Endothelial cell of umbilical vein (primary cell): Measurements from ENCODE around the gene NRXN3. TPM values are rescaled to one million over a fixed set of nuclear protein-coding genes. Genes with fewer than 3 reads are reported as not detected.

ENCODE experiments used
- BruUV-seq: library from RNA; stranded (reverse); fragments of 400-500 nt; replicated peaks from 2 replicates; lab custom pipeline; 2021; lab: Mats Ljungman, UMichigan
- CTCF ChIA-PET: fragments of 300-600, 350-600 bp; sonication (Branson Sonifier 250); formaldehyde crosslinking; loops from one replicate; lab custom pipeline; 2021; ENCODE audit warnings: antibody characterized with exemption, inconsistent platforms; lab: Charles Lee
- POLR2A ChIA-PET: fragments of 300-600, 350-600 bp; sonication (Branson Sonifier 250); formaldehyde crosslinking; loops from one replicate; lab custom pipeline; 2021; ENCODE audit warnings: antibody characterized with exemption, inconsistent platforms; lab: Charles Lee
- DNase-seq: peaks from one replicate; pipeline ENCODE4 v3.0.0-alpha.2; 2011; ENCODE audit warnings: low read depth, low spot score
- FAIRE-seq: peaks from 2 replicates; lab custom pipeline; 2011; peaks lifted over from hg19 to GRCh38; lab: Jason Lieb, UNC
- H2AFZ ChIP-seq: 2 replicates; pipeline ENCODE4 v1.6.0; 2012; ENCODE audit warnings: low read depth, low read length, control low read depth, inconsistent platforms
- H3K27ac ChIP-seq: 2 replicates; pipeline ENCODE4 v1.5.1; 2011; ENCODE audit warnings: low read depth, mild to moderate bottlenecking, control low read depth, low read length, moderate library complexity; ENCODE audit not compliant: insufficient read depth
- H3K27me3 ChIP-seq, 2 experiments: 2 replicates each; pipeline versions ENCODE4 v1.6.0 to v1.6.1; 2011; ENCODE audit warnings: low read length in 2 of 2, mixed read lengths in 1 of 2; ENCODE audit not compliant: control insufficient read depth in 2 of 2, insufficient read depth in 2 of 2
- H3K36me3 ChIP-seq, 2 experiments: 2 replicates in 1 of 2; 3 replicates in 1 of 2; pipeline ENCODE4 v1.5.1; 2011; ENCODE audit warnings: low read length in 2 of 2, mild to moderate bottlenecking in 1 of 2, moderate library complexity in 1 of 2; ENCODE audit not compliant: control insufficient read depth in 2 of 2, insufficient read depth in 2 of 2; ENCODE audit errors: extremely low read depth in 1 of 2
- H3K4me1 ChIP-seq: 3 replicates; pipeline ENCODE4 v1.5.1; 2011; ENCODE audit warnings: mild to moderate bottlenecking, low read length; ENCODE audit not compliant: control insufficient read depth, insufficient read depth; ENCODE audit errors: extremely low read depth
- H3K4me2 ChIP-seq: 2 replicates; pipeline ENCODE4 v1.6.1; 2011; ENCODE audit warnings: low read length, control low read depth, mixed read lengths; ENCODE audit not compliant: insufficient read depth
- H3K4me3 ChIP-seq, 3 experiments: fragments of 200-600 bp in 1 of 3; sonication (generic), shearing (Covaris generic) in 1 of 3; replicated peaks in 1 of 3; 2 replicates each; pipeline ENCODE4 v1.5.1; 2011 to 2016; ENCODE audit warnings: control low read depth in 3 of 3, low read length in 3 of 3, mild to moderate bottlenecking in 2 of 3, inconsistent platforms in 1 of 3, low read depth in 1 of 3, moderate library complexity in 1 of 3; ENCODE audit not compliant: insufficient read depth in 1 of 3
- H3K79me2 ChIP-seq: 2 replicates; pipeline ENCODE4 v1.6.0; 2012; ENCODE audit warnings: low read length, inconsistent platforms; ENCODE audit not compliant: control insufficient read depth, insufficient read depth
- H3K9ac ChIP-seq: replicated peaks from 2 replicates; pipeline ENCODE3; 2011; ENCODE audit warnings: low read length, control low read depth; ENCODE audit not compliant: insufficient read depth; ENCODE audit errors: extremely low read depth
- H3K9me1 ChIP-seq: replicated peaks from 3 replicates; pipeline ENCODE4 v1.6.0; 2011; ENCODE audit warnings: mild to moderate bottlenecking, low read length; ENCODE audit not compliant: control insufficient read depth, insufficient read depth; ENCODE audit errors: extremely low read depth
- H3K9me3 ChIP-seq: replicated peaks from 2 replicates; pipeline ENCODE4 v1.5.1; 2012; ENCODE audit warnings: low read length, inconsistent platforms; ENCODE audit not compliant: control insufficient read depth, insufficient read depth
- H4K20me1 ChIP-seq: replicated peaks from 2 replicates; pipeline ENCODE3; 2011; ENCODE audit warnings: mild to moderate bottlenecking, low read length; ENCODE audit not compliant: control insufficient read depth, insufficient read depth; ENCODE audit errors: extremely low read depth
- EZH2 ChIP-seq: IDR thresholded peaks from 2 replicates; pipeline ENCODE4 v1.6.1; 2012; ENCODE audit warnings: borderline replicate concordance, low read depth, mild to moderate bottlenecking, moderate library complexity, low read length, inconsistent platforms; ENCODE audit not compliant: severe bottlenecking
- FOS ChIP-seq: IDR thresholded peaks from 2 replicates; pipeline ENCODE4 v1.6.1; 2011; ENCODE audit warnings: mild to moderate bottlenecking, low read length, moderate library complexity, borderline replicate concordance; ENCODE audit not compliant: insufficient read depth
- GATA2 ChIP-seq: IDR thresholded peaks from 2 replicates; pipeline ENCODE4 v1.7.0; 2011; ENCODE audit warnings: low read depth, mild to moderate bottlenecking, moderate library complexity, mixed read lengths, low read length; ENCODE audit not compliant: insufficient read length, insufficient read depth
- JUN ChIP-seq: IDR thresholded peaks from 2 replicates; pipeline ENCODE4 v1.6.1; 2011; ENCODE audit warnings: borderline replicate concordance, low read depth; ENCODE audit not compliant: insufficient read length, insufficient read depth
- MYC ChIP-seq: IDR thresholded peaks from one replicate; pipeline ENCODE4 v1.6.1; 2011; ENCODE audit warnings: mild to moderate bottlenecking, low read depth, low read length
- POLR2AphosphoS5 ChIP-seq: IDR thresholded peaks from 2 replicates; pipeline ENCODE4 v1.6.1; 2012; ENCODE audit warnings: low read depth, mild to moderate bottlenecking, control low read depth, low read length, moderate library complexity; ENCODE audit not compliant: insufficient read depth
- dilution Hi-C: fragments of 300-500 bp; cut with MboI; formaldehyde crosslinking; loops from one replicate; pipeline ENCODE4 v1.15.0; 2019; ENCODE audit warnings: low sequenced_read_pairs; ENCODE audit not compliant: extremely low pct_ligation_motif_present
- intact Hi-C: fragments of 100-400 bp; cut with micrococcal nuclease; formaldehyde crosslinking; loops from one replicate; pipeline ENCODE4 v1.10.0; 2022
- polyA plus RNA-seq, 4 experiments: library from polyadenylated mRNA; depleted of rRNA in 3 of 4; stranded (reverse) in 3 of 4; unstranded in 1 of 4; fragments of >200 nt; gene quantifications; 2 replicates each; pipeline versions ENCODE4 v1.2.1 to v1.2.3, GENCODE V29; 2011 to 2012; ENCODE audit warnings: missing spikeins in 1 of 4
- total RNA-seq: library from RNA; stranded (reverse); gene quantifications from 2 replicates; pipeline ENCODE4 v1.2.3, GENCODE V29; 2021
- TF ChIP-seq, protein P1 (sequence below): IDR thresholded peaks from 2 replicates; pipeline ENCODE4 v1.6.1; 2011; ENCODE audit not compliant: insufficient read depth, insufficient read length
- TF ChIP-seq, protein P2 (sequence below), 2 donors: IDR thresholded peaks; 1 replicate in 1 of 2; 2 replicates in 1 of 2; pipeline ENCODE4 v1.5.1; 2011; ENCODE audit warnings: low read length in 2 of 2, mild to moderate bottlenecking in 2 of 2, moderate library complexity in 2 of 2, control low read depth in 1 of 2, inconsistent platforms in 1 of 2, low read depth in 1 of 2; ENCODE audit not compliant: insufficient read depth in 1 of 2; ENCODE audit errors: extremely low read depth in 1 of 2

The NRXN3 gene
- total and polyA plus RNA-seq, 2 donors (not counting 3 experiments of a cell fraction or from before 2014, with no cell fraction given): 0.72 to 4.2 TPM

DNA sequence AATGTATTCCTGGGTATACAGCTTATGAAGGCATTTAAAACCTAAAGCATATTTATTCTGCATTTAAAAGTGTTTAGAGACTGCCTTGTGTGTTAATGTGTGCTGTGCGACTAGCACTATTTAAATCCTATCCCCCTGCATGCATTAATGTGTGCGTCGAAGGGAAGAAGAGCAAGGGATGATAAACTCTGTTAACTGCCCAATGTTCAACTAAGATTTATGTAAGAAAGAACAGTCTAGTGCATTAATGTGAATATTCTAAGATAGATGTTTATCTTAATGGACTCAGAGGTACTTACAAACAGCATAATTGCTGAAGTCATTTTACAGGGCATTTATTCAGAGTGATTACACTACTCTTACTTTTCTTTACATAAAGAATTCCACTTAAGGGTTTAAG lies 1616.3 kb downstream of the NRXN3 start:
- CTCF ChIA-PET: no interaction called here
- H3K4me1 ChIP-seq: no peaks in the 10 kb centered on the region
- DNase-seq: no peak
- FAIRE-seq: no peak
- H3K27ac ChIP-seq: no peak overlapping the region
- BruUV-seq: no TSS peak
- TF ChIP-seq, protein P1, sequence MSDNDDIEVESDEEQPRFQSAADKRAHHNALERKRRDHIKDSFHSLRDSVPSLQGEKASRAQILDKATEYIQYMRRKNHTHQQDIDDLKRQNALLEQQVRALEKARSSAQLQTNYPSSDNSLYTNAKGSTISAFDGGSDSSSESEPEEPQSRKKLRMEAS: no peak
- TF ChIP-seq POLR2AphosphoS5 (no peak), MYC (no peak), FOS (no peak), EZH2 (no peak), JUN (no peak), GATA2 (no peak)
- TF ChIP-seq, protein P2, sequence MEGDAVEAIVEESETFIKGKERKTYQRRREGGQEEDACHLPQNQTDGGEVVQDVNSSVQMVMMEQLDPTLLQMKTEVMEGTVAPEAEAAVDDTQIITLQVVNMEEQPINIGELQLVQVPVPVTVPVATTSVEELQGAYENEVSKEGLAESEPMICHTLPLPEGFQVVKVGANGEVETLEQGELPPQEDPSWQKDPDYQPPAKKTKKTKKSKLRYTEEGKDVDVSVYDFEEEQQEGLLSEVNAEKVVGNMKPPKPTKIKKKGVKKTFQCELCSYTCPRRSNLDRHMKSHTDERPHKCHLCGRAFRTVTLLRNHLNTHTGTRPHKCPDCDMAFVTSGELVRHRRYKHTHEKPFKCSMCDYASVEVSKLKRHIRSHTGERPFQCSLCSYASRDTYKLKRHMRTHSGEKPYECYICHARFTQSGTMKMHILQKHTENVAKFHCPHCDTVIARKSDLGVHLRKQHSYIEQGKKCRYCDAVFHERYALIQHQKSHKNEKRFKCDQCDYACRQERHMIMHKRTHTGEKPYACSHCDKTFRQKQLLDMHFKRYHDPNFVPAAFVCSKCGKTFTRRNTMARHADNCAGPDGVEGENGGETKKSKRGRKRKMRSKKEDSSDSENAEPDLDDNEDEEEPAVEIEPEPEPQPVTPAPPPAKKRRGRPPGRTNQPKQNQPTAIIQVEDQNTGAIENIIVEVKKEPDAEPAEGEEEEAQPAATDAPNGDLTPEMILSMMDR (IDR thresholded peaks at IDR 0.05; ENCODE audit: extremely low read depth in 1 of 2, insufficient read depth in 1 of 2, low read depth in 1 of 2, low read length in 2 of 2): no peak
- H3K9me1 ChIP-seq: no peaks in the 10 kb centered on the region
- no peak overlapping the region for H3K4me3 ChIP-seq
- H3K4me2 ChIP-seq: no peak overlapping the region
- intact Hi-C loops: no loop called here
- H2AFZ ChIP-seq: no peak overlapping the region
- no peaks in the 10 kb centered on the region for H3K36me3 ChIP-seq
- H3K79me2 ChIP-seq: no peaks in the 10 kb centered on the region
- peaks cover 5% of the 10 kb centered on the region for H3K9me3 ChIP-seq
- H3K9ac ChIP-seq: no peak overlapping the region
- POLR2A ChIA-PET: no interaction called here
- dilution Hi-C loops: no loop called here
- no peaks in the 10 kb centered on the region for H3K27me3 ChIP-seq
- H4K20me1 ChIP-seq: no peaks in the 10 kb centered on the region
